WERI-Rb-1 (cell line): Measurements from ENCODE around the gene ABHD17C.
"Not testable (repeated sequence)": the region's sequence is repeated elsewhere in the genome, so short reads cannot be mapped to it uniquely, and the experiment has no call there.

ENCODE experiments used
- DNase-seq: peaks from one replicate; pipeline ENCODE4 v3.0.0-alpha.2; 2020
- H3K27ac ChIP-seq: fragments of 250-450 bp; sonication (Bioruptor Pico); 2 replicates; pipeline ENCODE4 v1.5.1; 2020; ENCODE audit warnings: mild to moderate bottlenecking, moderate library complexity
- H3K27me3 ChIP-seq: fragments of 250-450 bp; sonication (Bioruptor Pico); 2 replicates; pipeline ENCODE4 v1.5.1; 2021; ENCODE audit warnings: mild to moderate bottlenecking, low read depth, moderate library complexity; ENCODE audit not compliant: insufficient read depth, severe bottlenecking
- H3K36me3 ChIP-seq: fragments of 250-450 bp; sonication (Bioruptor Pico); 2 replicates; pipeline ENCODE4 v1.5.1; 2020; ENCODE audit warnings: mild to moderate bottlenecking, moderate library complexity
- H3K4me3 ChIP-seq: 2 replicates; pipeline ENCODE4 v1.5.1; 2011; ENCODE audit warnings: low read depth, mild to moderate bottlenecking, control low read depth, low read length
- H3K9me3 ChIP-seq: fragments of 250-450 bp; sonication (Bioruptor Pico); 2 replicates; pipeline ENCODE4 v1.5.1; 2021; ENCODE audit warnings: mild to moderate bottlenecking, moderate library complexity; ENCODE audit not compliant: severe bottlenecking
- TF ChIP-seq, protein P1 (sequence below): IDR thresholded peaks from 2 replicates; pipeline ENCODE4 v1.5.1; 2011; ENCODE audit warnings: low read depth, mild to moderate bottlenecking, control low read depth, inconsistent platforms, low read length

ABHD17C gene

DNA sequence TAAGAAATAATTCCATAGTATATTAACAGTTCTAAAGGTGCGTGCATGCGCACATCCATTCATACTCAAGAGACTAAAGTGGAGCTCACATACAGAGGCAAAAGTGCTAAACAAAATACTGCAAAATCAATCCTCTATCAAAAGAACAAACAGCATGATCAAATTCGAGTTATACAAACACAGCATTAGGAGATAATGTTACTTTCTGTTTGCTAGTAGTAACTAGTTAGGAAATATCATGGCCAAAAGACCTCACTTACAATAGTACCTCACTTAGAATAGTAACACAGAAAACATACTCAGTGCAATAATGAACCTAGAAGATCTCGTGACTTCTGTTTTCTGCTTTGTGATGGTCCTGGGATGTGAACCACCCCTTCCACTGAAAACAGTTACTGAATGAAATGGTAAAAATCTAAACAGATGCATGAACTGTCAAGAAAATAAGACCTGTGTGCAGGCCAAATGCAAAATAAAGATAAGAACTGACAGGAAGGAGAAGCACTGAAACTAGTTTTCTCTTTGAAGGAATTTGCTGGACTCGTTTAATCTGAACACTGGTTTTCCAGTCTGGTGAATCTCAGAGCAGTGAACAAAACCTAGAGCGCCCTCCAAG, 63.1 kb downstream of the ABHD17C start:
- Histone ChIP-seq H3K27me3 (no peaks in the 10 kb centered on the region), H3K36me3 (peaks cover 6% of the 10 kb centered on the region), H3K4me3 (no peak overlapping the region), H3K27ac (no peak overlapping the region), H3K9me3 (no peaks in the 10 kb centered on the region)
- DNase-seq, result no peak
- TF ChIP-seq, protein P1, sequence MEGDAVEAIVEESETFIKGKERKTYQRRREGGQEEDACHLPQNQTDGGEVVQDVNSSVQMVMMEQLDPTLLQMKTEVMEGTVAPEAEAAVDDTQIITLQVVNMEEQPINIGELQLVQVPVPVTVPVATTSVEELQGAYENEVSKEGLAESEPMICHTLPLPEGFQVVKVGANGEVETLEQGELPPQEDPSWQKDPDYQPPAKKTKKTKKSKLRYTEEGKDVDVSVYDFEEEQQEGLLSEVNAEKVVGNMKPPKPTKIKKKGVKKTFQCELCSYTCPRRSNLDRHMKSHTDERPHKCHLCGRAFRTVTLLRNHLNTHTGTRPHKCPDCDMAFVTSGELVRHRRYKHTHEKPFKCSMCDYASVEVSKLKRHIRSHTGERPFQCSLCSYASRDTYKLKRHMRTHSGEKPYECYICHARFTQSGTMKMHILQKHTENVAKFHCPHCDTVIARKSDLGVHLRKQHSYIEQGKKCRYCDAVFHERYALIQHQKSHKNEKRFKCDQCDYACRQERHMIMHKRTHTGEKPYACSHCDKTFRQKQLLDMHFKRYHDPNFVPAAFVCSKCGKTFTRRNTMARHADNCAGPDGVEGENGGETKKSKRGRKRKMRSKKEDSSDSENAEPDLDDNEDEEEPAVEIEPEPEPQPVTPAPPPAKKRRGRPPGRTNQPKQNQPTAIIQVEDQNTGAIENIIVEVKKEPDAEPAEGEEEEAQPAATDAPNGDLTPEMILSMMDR, result no peak

- H3K27me3 ChIP-seq, result no peaks in the 10 kb centered on the region
- DNase-seq, result no peak
- no peak overlapping the region for H3K4me3 ChIP-seq
- H3K36me3 ChIP-seq, result no peaks in the 10 kb centered on the region
- TF ChIP-seq, protein P1, result no peak
- H3K9me3 ChIP-seq, result no peaks in the 10 kb centered on the region
- no peak overlapping the region for H3K27ac ChIP-seq
Measured at GRCh38 chr15:80760960-80761359, 65.8 kb downstream of the ABHD17C start.

DNA sequence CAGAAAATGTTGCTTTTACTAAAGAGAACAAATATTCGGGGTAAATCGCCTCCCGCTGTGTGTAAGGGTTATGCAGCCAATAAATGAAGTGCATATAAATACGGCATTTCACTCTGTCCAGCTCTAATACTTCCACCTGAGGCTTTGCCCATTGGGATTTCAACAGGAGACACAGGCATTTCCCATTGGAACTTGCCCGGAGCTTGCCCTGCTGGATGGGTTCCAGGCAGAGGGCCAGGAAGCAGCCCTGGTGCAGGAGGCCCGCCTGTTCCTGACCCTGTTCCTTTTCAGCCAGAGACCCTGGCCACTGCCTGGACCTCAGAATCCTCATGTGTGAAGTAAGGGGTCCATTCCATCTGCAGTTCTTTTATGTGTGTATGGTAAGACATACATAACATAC, 66.6 kb downstream of the ABHD17C start:
- H3K4me3 ChIP-seq, result no peak overlapping the region
- H3K9me3 ChIP-seq, result no peaks in the 10 kb centered on the region
- no peak overlapping the region for H3K27ac ChIP-seq
- DNase-seq, result no peak
- H3K27me3 ChIP-seq, result no peaks in the 10 kb centered on the region
- no peaks in the 10 kb centered on the region for H3K36me3 ChIP-seq
- TF ChIP-seq, protein P1, result no peak

DNA sequence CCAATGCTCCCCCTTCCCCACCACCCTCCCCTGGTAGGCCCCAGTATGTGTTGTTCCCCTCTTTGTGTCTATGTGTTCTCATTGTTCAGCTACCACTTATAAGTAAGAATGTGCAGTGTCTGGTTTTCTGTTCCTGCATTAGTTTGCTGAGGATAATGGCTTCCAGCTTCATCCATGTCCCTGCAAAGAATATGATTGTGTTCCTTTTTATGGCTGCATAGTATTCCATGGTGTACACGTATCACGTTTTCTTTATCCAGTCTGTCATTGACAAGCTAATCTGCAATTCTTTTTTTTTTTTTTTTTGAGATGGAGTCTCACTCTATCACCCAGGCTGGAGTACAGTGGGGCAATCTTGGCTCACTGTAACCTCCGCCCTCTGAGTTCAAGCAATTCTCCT, 68.1 kb downstream of the ABHD17C start:
- H3K36me3 ChIP-seq, DNase-seq, H3K9me3 ChIP-seq, H3K4me3 ChIP-seq, H3K27me3 ChIP-seq, H3K27ac ChIP-seq: not testable (repeated sequence)

- Histone ChIP-seq H3K36me3 (no peaks in the 10 kb centered on the region), H3K9me3 (no peaks in the 10 kb centered on the region), H3K27me3 (no peaks in the 10 kb centered on the region), H3K4me3 (no peak overlapping the region), H3K27ac (no peak overlapping the region)
- TF ChIP-seq, protein P1, result no peak
- DNase-seq, result no peak
Measured at GRCh38 chr15:80764535-80764934, 69.4 kb downstream of the ABHD17C start.

DNA sequence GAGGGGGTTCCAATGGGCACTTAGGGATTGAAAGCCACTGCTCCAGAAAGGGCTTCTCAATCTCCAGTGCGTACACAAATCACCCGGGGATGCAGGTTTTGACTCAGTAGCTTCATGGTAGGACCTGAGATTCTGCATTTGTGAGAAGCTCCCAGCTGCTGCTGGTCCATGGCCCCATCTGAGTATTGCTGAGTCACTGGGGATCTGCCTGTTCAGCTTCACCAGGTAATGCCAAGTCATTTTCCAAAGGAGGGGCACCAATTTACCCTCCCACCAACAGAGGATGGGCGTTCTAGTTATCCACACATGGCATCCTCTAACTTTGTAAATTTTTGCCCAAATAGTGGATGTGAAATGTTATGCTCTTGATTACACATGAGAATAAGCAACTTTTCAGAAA, 71.2 kb downstream of the ABHD17C start:
- Histone ChIP-seq H3K4me3 (no peak overlapping the region), H3K27ac (no peak overlapping the region), H3K9me3 (no peaks in the 10 kb centered on the region), H3K27me3 (no peaks in the 10 kb centered on the region), H3K36me3 (no peaks in the 10 kb centered on the region)
- TF ChIP-seq, protein P1, result no peak
- no peak for DNase-seq
